Mammary epithelial cell (primary cell): ENCODE results near the gene CNTNAP2.

Experiments
- EZH2 ChIP-seq: IDR thresholded peaks from 2 replicates; pipeline ENCODE4 v1.6.1; 2012; ENCODE audit warnings: low read length, inconsistent platforms, borderline replicate concordance
- TF ChIP-seq, protein P1 (sequence below), 2 donors: IDR thresholded peaks in 1 of 2; conservative IDR thresholded peaks in 1 of 2; 2 replicates each; pipeline ENCODE4 v1.5.1; 2011 to 2012; ENCODE audit warnings: inconsistent platforms in 2 of 2, low read length in 2 of 2, mild to moderate bottlenecking in 2 of 2, control low read depth in 1 of 2, low read depth in 1 of 2; ENCODE audit not compliant: insufficient read depth in 1 of 2; ENCODE audit errors: extremely low read depth in 1 of 2

DNA sequence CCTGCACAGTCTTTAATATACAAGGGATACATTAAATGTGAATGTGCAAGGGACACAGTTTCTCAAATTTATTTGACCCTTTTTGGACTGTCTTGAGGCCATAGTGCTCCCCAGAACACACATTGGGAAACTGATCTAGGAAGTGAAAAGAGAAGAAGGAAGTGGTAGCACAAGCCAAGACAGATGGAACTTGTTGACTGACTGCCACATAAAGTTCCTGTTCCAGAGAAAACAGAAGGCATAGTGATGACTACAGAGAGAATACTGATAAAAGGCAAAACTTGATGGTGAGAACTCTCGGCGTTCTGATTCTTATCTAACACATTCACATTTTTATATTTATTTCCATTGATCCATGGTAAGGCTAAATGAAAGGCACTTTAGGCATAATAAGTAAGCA, 1216.4 kb downstream of the CNTNAP2 start:
- TF ChIP-seq, protein P1, sequence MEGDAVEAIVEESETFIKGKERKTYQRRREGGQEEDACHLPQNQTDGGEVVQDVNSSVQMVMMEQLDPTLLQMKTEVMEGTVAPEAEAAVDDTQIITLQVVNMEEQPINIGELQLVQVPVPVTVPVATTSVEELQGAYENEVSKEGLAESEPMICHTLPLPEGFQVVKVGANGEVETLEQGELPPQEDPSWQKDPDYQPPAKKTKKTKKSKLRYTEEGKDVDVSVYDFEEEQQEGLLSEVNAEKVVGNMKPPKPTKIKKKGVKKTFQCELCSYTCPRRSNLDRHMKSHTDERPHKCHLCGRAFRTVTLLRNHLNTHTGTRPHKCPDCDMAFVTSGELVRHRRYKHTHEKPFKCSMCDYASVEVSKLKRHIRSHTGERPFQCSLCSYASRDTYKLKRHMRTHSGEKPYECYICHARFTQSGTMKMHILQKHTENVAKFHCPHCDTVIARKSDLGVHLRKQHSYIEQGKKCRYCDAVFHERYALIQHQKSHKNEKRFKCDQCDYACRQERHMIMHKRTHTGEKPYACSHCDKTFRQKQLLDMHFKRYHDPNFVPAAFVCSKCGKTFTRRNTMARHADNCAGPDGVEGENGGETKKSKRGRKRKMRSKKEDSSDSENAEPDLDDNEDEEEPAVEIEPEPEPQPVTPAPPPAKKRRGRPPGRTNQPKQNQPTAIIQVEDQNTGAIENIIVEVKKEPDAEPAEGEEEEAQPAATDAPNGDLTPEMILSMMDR (conservative IDR thresholded peaks at IDR 0.05 in 1 of 2, IDR thresholded peaks at IDR 0.05 in 1 of 2; ENCODE audit: extremely low read depth in 1 of 2, insufficient read depth in 1 of 2, low read depth in 1 of 2, low read length in 2 of 2) = no peak
- TF ChIP-seq EZH2 = no peak
